ENCODE data around the gene KIAA1217.

The KIAA1217 gene

GRCh38 chr10:24234784-24235183 lies 25.8 kb downstream of the KIAA1217 start:
- ChIA-PET CTCF (no interaction called here), POLR2A (no interaction called here)
- TF ChIP-seq CTCF (IDR thresholded peaks at IDR 0.05; ENCODE audit: insufficient read depth, low read length, missing control alignments): no peak
- no peak for DNase-seq (ENCODE audit: low read depth, low spot score)
- no peak overlapping the region for H3K4me3 ChIP-seq (ENCODE audit: low read depth, low read length)

- ChIA-PET CTCF (no interaction called here), POLR2A (no interaction called here)
- no peak for DNase-seq (ENCODE audit: low read depth, low spot score)
- no peak overlapping the region for H3K4me3 ChIP-seq (ENCODE audit: low read depth, low read length)
- no peak for TF ChIP-seq CTCF (IDR thresholded peaks at IDR 0.05; ENCODE audit: insufficient read depth, low read length, missing control alignments)
Observed at GRCh38 chr10:24235471-24235870, 26.5 kb downstream of the KIAA1217 start.

- TF ChIP-seq CTCF (IDR thresholded peaks at IDR 0.05; ENCODE audit: insufficient read depth, low read length, missing control alignments): no peak
- H3K4me3 ChIP-seq (ENCODE audit: low read depth, low read length): no peak overlapping the region
- POLR2A ChIA-PET: no interaction called here
Observed at GRCh38 chr10:24237801-24238395, 29.0 kb downstream of the KIAA1217 start.

DNA sequence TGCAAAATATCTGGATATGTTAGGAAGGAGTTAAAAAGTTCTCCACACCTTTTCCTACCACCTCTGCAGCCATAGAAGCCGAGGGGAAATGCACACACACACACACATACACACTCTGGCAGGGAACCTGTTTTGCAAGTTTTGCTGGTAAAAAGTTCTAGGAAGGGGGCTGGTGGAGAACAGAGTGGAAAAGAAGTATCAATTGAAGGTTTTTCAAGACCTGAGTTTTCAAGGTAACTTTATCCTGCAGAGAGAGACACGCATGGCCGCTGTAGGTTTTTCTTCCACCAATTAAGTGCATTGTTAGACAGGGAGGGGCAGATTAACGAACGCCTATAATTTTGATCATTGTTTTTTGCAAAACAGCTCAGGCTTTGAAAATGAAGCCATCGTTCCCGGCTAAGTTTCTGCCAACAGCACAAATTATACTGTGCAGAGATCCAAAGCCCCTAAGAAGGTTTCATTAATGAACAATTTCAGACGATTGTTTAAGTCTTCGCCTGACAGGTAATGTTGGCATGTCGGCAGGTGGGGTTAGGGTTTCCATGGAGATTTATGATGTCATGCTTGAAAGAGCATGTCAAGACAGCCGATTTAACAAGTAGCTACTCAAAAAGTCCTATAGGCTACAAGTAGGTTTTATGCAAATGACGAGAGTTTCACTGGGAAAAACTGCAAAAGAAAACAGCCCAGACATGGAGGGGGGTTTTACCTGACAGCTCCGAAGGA lies 29.7 kb downstream of the KIAA1217 start:
- H3K4me3 ChIP-seq (ENCODE audit: low read depth, low read length): no peak overlapping the region
- CTCF ChIA-PET: interaction anchor here (1.4 kb wide), 1 partner anchor 14 kb away, joined by 3 read pairs; no protein-coding TSS in a partner anchor
- DNase-seq (ENCODE audit: low read depth, low spot score): no peak
- TF ChIP-seq CTCF (IDR thresholded peaks at IDR 0.05; ENCODE audit: insufficient read depth, low read length, missing control alignments): no peak
- POLR2A ChIA-PET: no interaction called here

More at GRCh38 chr10:24237801-24238395, 29.0 kb downstream of the KIAA1217 start:
- DNase-seq (ENCODE audit: low read depth, low spot score): no peak
- CTCF ChIA-PET: interaction anchor here (1.4 kb wide), 1 partner anchor 14 kb away, joined by 3 read pairs; no protein-coding TSS in a partner anchor

DNA sequence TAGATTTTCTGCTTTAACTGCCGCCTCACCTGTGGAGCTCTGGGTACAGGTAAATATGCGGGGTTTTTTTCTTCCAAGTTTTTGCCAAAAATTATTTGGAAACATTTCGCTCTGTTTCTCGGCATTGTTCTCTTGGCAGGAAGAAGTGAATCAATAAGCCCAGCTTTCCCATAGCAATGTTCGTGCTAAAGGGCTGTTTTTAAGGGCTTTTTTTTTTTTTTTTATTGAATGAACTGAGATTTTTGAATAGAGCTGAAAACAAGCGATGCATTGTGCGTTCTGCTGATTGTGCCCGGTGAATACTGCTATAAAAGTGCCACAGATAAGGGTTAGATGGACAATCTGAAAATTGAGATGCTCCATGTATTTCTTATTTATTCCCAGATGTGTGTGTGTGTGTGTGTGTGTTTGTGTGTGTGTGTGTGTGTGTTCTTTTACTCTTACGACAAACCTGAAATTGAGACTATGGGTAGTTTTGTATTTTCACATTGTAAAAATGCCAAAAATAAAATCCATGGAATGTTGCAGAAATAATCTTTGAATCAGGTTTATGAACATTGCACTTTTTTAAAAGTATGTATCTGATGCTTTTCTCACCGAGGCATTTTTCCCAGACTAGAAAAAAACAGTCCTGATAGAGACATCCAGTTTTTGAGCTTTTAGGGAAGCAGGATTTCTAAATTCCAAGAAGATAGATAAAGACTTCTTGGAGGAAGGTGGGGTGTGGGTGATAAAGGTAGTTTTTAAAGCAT lies 30.5 kb downstream of the KIAA1217 start:
- no peak for DNase-seq (ENCODE audit: low read depth, low spot score)
- no peak overlapping the region for H3K4me3 ChIP-seq (ENCODE audit: low read depth, low read length)
- no peak for TF ChIP-seq CTCF (IDR thresholded peaks at IDR 0.05; ENCODE audit: insufficient read depth, low read length, missing control alignments)
- ChIA-PET CTCF (interaction anchor here (0.6 to 1.4 kb wide), 3 partner anchors 8 to 121 kb away, joined by 3 read pairs; no protein-coding TSS in a partner anchor), POLR2A (no interaction called here)
